Peyer's patch (tissue), 4 donors: ENCODE measurements around the gene IMMP1L.

Source experiments
- CTCF ChIP-seq, 6 experiments: fragments of 450-650 bp in 4 of 6; fragments of 200-600 bp in 2 of 6; sonication (generic) in 1 of 6; IDR thresholded peaks; one replicate each; pipeline ENCODE4 v1.5.1; 2017 to 2019; ENCODE audit warnings: antibody characterized with exemption in 6 of 6, mild to moderate bottlenecking in 3 of 6, moderate library complexity in 1 of 6
- POLR2A ChIP-seq, 2 donors: fragments of 450-650 bp; IDR thresholded peaks; one replicate each; pipeline ENCODE4 v1.5.1; 2017; ENCODE audit warnings: antibody characterized with exemption in 2 of 2, mild to moderate bottlenecking in 2 of 2, moderate library complexity in 2 of 2

DNA sequence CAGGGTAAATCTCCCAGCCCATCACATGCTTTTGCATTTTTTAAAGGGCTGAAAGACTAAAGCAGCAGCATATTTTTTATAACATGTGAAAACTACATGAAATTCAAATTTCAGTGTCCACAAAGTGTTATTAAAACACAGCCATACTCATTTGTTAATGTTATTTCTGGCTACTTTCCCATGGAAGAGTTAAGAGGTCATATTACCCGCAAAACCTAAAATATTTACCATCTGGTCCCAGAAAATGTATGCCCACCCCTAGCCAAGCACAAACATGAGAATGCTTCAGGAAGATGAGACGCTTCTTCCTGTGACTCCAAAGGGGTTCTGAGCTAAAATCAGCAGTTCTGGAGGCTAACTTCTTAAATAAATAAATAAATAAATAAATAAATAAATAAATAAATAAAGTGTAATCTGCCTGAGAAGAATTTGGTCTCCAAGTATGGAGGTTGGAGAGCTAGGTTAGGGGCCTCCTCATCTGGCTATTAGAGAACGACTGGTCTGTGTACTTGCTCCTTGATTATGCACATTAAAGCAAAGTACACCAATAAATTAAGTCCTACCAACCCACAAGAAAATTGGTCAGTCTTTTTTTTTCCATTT lies 9.7 kb downstream of the IMMP1L start:
- no peak for TF ChIP-seq POLR2A (IDR thresholded peaks at IDR 0.05)
- TF ChIP-seq CTCF (IDR thresholded peaks at IDR 0.05): no peak
